Activated CD4-positive, alpha-beta T cell treated with anti-CD3 and anti-CD28 coated beads, Interleukin-2, amount 10 ng/mL, durations not matched to agents 24 days and 14 days (primary cell): ENCODE data around the gene CDK11B. TPM values are rescaled to one million over a fixed set of nuclear protein-coding genes. Genes with fewer than 3 reads are reported as not detected.
A peak's percentile ranks its signal among the peaks of the same experiment; 100 is the strongest.

Source experiments
- DNase-seq: peaks from one replicate; pipeline ENCODE4 v3.0.0; 2022
- H3K27ac Mint-ChIP-seq: one replicate; pipeline ENCODE4 v1.8.0; 2022; ENCODE audit warnings: mild to moderate bottlenecking, mixed read lengths
- H3K27me3 Mint-ChIP-seq: one replicate; pipeline ENCODE4 v1.8.0; 2022; ENCODE audit warnings: mixed read lengths
- H3K36me3 Mint-ChIP-seq: one replicate; pipeline ENCODE4 v1.8.0; 2022; ENCODE audit warnings: low read depth, mild to moderate bottlenecking, mixed read lengths
- H3K4me1 Mint-ChIP-seq: one replicate; pipeline ENCODE4 v1.8.0; 2021; ENCODE audit warnings: mixed read lengths
- H3K4me3 Mint-ChIP-seq: one replicate; pipeline ENCODE4 v1.8.0; 2022; ENCODE audit warnings: mild to moderate bottlenecking, moderate library complexity, mixed read lengths
- H3K9me3 Mint-ChIP-seq: one replicate; pipeline ENCODE4 v1.8.0; 2021; ENCODE audit warnings: mixed read lengths
- intact Hi-C: fragments of 100-400 bp; cut with micrococcal nuclease; formaldehyde crosslinking; loops from one replicate; pipeline ENCODE4 v1.15.1; 2023
- total RNA-seq: library from RNA; stranded (reverse); gene quantifications from 2 replicates; pipeline ENCODE4 v1.2.3, GENCODE V29; 2022

Gene CDK11B
- total RNA-seq, 1 donor from 2014 or later = 38.0 TPM

- Mint-ChIP-seq H3K4me1 (peaks cover 4% of the 10 kb centered on the region), H3K9me3 (no peaks in the 10 kb centered on the region), H3K4me3 (peak overlapping the region; percentile 81), H3K36me3 (peaks cover 2% of the 10 kb centered on the region), H3K27me3 (peaks cover 4% of the 10 kb centered on the region), H3K27ac (peak overlapping the region; percentile 91)
- intact Hi-C loops = loop anchor here (2.0 kb wide), 1 partner anchor 28 kb away; the partner anchor contains the start of gene CDK11B
- DNase-seq = peak; percentile 98
Measured at GRCh38 chr1:1630191-1630964, 28.4 kb downstream of the CDK11B start.

GRCh38 chr1:1629430-1630190, 29.2 kb downstream of the CDK11B start:
- Mint-ChIP-seq H3K36me3 (peaks cover 2% of the 10 kb centered on the region), H3K4me1 (peaks cover 4% of the 10 kb centered on the region)
- intact Hi-C loops = loop anchor here (2.0 kb wide), 1 partner anchor 29 kb away; the partner anchor contains the start of gene CDK11B

GRCh38 chr1:1628754-1629429, 29.9 kb downstream of the CDK11B start:
- DNase-seq = peak; percentile 76
- H3K27me3 Mint-ChIP-seq = peaks cover 4% of the 10 kb centered on the region
- intact Hi-C loops = no loop called here
- H3K36me3 Mint-ChIP-seq = peaks cover 2% of the 10 kb centered on the region
- no peak overlapping the region for H3K27ac Mint-ChIP-seq
- H3K4me3 Mint-ChIP-seq = peak overlapping the region; percentile 37
- no peaks in the 10 kb centered on the region for H3K9me3 Mint-ChIP-seq
- H3K4me1 Mint-ChIP-seq = peaks cover 4% of the 10 kb centered on the region

More at GRCh38 chr1:1629430-1630190, 29.2 kb downstream of the CDK11B start:
- peak overlapping the region; percentile 72 for H3K27ac Mint-ChIP-seq
- peak overlapping the region; percentile 81 for H3K4me3 Mint-ChIP-seq
- peaks cover 4% of the 10 kb centered on the region for H3K27me3 Mint-ChIP-seq
- no peaks in the 10 kb centered on the region for H3K9me3 Mint-ChIP-seq
- DNase-seq = peak; percentile 82

GRCh38 chr1:1627829-1628753, 30.7 kb downstream of the CDK11B start:
- H3K27ac Mint-ChIP-seq = no peak overlapping the region
- intact Hi-C loops = no loop called here
- DNase-seq = no peak
- H3K9me3 Mint-ChIP-seq = no peaks in the 10 kb centered on the region
- H3K36me3 Mint-ChIP-seq = peaks cover 2% of the 10 kb centered on the region
- peaks cover 4% of the 10 kb centered on the region for H3K4me1 Mint-ChIP-seq
- peak overlapping the region; percentile 37 for H3K4me3 Mint-ChIP-seq
- H3K27me3 Mint-ChIP-seq = peaks cover 4% of the 10 kb centered on the region

GRCh38 chr1:1627261-1627828, 31.5 kb downstream of the CDK11B start:
- Mint-ChIP-seq H3K27ac (no peak overlapping the region), H3K4me1 (peaks cover 4% of the 10 kb centered on the region), H3K9me3 (no peaks in the 10 kb centered on the region), H3K4me3 (no peak overlapping the region), H3K27me3 (peaks cover 4% of the 10 kb centered on the region), H3K36me3 (peaks cover 2% of the 10 kb centered on the region)
- DNase-seq = peak; percentile 58
- intact Hi-C loops = no loop called here

GRCh38 chr1:1626207-1627141, 32.3 kb downstream of the CDK11B start:
- peaks cover 3% of the 10 kb centered on the region for H3K27me3 Mint-ChIP-seq
- intact Hi-C loops = no loop called here
- H3K36me3 Mint-ChIP-seq = peaks cover 2% of the 10 kb centered on the region
- H3K27ac Mint-ChIP-seq = no peak overlapping the region
- H3K4me1 Mint-ChIP-seq = peaks cover 2% of the 10 kb centered on the region
- no peaks in the 10 kb centered on the region for H3K9me3 Mint-ChIP-seq
- DNase-seq = peak; percentile 56
- no peak overlapping the region for H3K4me3 Mint-ChIP-seq

- Mint-ChIP-seq H3K27me3 (peaks cover 2% of the 10 kb centered on the region), H3K4me3 (no peak overlapping the region), H3K27ac (no peak overlapping the region), H3K36me3 (peaks cover 2% of the 10 kb centered on the region), H3K9me3 (no peaks in the 10 kb centered on the region), H3K4me1 (peaks cover 2% of the 10 kb centered on the region)
- intact Hi-C loops = no loop called here
- DNase-seq = no peak
Measured at GRCh38 chr1:1625824-1626206, 33.0 kb downstream of the CDK11B start.

- no peak for DNase-seq
- Mint-ChIP-seq H3K27me3 (peaks cover 2% of the 10 kb centered on the region), H3K4me1 (peaks cover 2% of the 10 kb centered on the region), H3K9me3 (no peaks in the 10 kb centered on the region), H3K4me3 (no peak overlapping the region), H3K36me3 (peaks cover 2% of the 10 kb centered on the region), H3K27ac (no peak overlapping the region)
- intact Hi-C loops = no loop called here
Measured at GRCh38 chr1:1625404-1625775, 33.4 kb downstream of the CDK11B start.

- DNase-seq = no peak
- no peaks in the 10 kb centered on the region for H3K36me3 Mint-ChIP-seq
- H3K4me3 Mint-ChIP-seq = no peak overlapping the region
- no peaks in the 10 kb centered on the region for H3K9me3 Mint-ChIP-seq
- intact Hi-C loops = no loop called here
- no peak overlapping the region for H3K27ac Mint-ChIP-seq
- H3K4me1 Mint-ChIP-seq = no peaks in the 10 kb centered on the region
- H3K27me3 Mint-ChIP-seq = no peaks in the 10 kb centered on the region
Measured at GRCh38 chr1:1624443-1625403, 34.1 kb downstream of the CDK11B start.

- Mint-ChIP-seq H3K4me3 (no peak overlapping the region), H3K36me3 (no peaks in the 10 kb centered on the region), H3K27me3 (no peaks in the 10 kb centered on the region), H3K4me1 (no peaks in the 10 kb centered on the region), H3K27ac (no peak overlapping the region), H3K9me3 (no peaks in the 10 kb centered on the region)
- intact Hi-C loops = no loop called here
- no peak for DNase-seq
Measured at GRCh38 chr1:1623631-1624442, 35.0 kb downstream of the CDK11B start.

GRCh38 chr1:1623181-1623630, 35.6 kb downstream of the CDK11B start:
- DNase-seq = no peak
- no peaks in the 10 kb centered on the region for H3K4me1 Mint-ChIP-seq
- H3K4me3 Mint-ChIP-seq = no peak overlapping the region
- intact Hi-C loops = no loop called here
- H3K36me3 Mint-ChIP-seq = no peaks in the 10 kb centered on the region
- H3K27ac Mint-ChIP-seq = no peak overlapping the region
- no peaks in the 10 kb centered on the region for H3K9me3 Mint-ChIP-seq
- H3K27me3 Mint-ChIP-seq = no peaks in the 10 kb centered on the region
